Thymus (tissue), 11 donors: ENCODE measurements around the gene KRTAP5-8. TPM values are rescaled to one million over a fixed set of nuclear protein-coding genes. Genes with fewer than 3 reads are reported as not detected.

Experiments used
- DNase-seq, 9 donors: peaks; one replicate each; pipeline ENCODE4 v3.0.0-alpha.2; 2013; ENCODE audit warnings: low spot score in 9 of 9, low read depth in 6 of 9, missing footprints in 1 of 9
- H3K27ac ChIP-seq, 2 donors: one replicate each; pipeline ENCODE4 v1.5.1; 2013; ENCODE audit warnings: control low read depth in 1 of 2, low read depth in 1 of 2, low read length in 1 of 2, mild to moderate bottlenecking in 1 of 2, moderate library complexity in 1 of 2
- H3K27me3 ChIP-seq, 2 donors: one replicate each; pipeline ENCODE4 v1.5.1; 2013; ENCODE audit warnings: low read length in 1 of 2; ENCODE audit not compliant: control insufficient read depth in 2 of 2, insufficient read depth in 1 of 2
- H3K36me3 ChIP-seq, 2 donors: one replicate each; pipeline ENCODE4 v1.5.1; 2013; ENCODE audit warnings: low read length in 1 of 2, mild to moderate bottlenecking in 1 of 2, moderate library complexity in 1 of 2; ENCODE audit not compliant: control insufficient read depth in 2 of 2, insufficient read depth in 2 of 2
- H3K4me1 ChIP-seq, 2 donors: one replicate each; pipeline ENCODE4 v1.5.1; 2013; ENCODE audit warnings: low read length in 2 of 2; ENCODE audit not compliant: control insufficient read depth in 2 of 2, insufficient read depth in 2 of 2
- H3K4me3 ChIP-seq, 2 donors: one replicate each; pipeline ENCODE4 v1.5.1; 2013; ENCODE audit warnings: low read length in 2 of 2, control low read depth in 1 of 2, mild to moderate bottlenecking in 1 of 2
- H3K9me3 ChIP-seq, 2 donors: one replicate each; pipeline ENCODE4 v1.5.1; 2013; ENCODE audit warnings: low read length in 1 of 2, mild to moderate bottlenecking in 1 of 2; ENCODE audit not compliant: control insufficient read depth in 2 of 2, insufficient read depth in 1 of 2
- WGBS: extraction: QIAGEN DNeasy Blood & Tissue Kit; methylation state at CpG from one replicate; pipeline ENCODE4 v1.1.7; 2013; 5-methylcytosine and 5-hydroxymethylcytosine counted together
- polyA plus RNA-seq: library from polyadenylated mRNA; stranded (reverse); fragments of 200-250 nt; gene quantifications from one replicate; pipeline ENCODE4 v1.2.3, GENCODE V29; 2013
- total RNA-seq: library from RNA; stranded (reverse); fragments of 120-200 nt; gene quantifications from one replicate; pipeline ENCODE4 v1.2.4, GENCODE V29; 2013
- donor health status: healthy.

The KRTAP5-8 gene
- total and polyA plus RNA-seq, 2 donors = 0.25 TPM; not detected in 1

- Histone ChIP-seq H3K36me3 (peaks cover 22 to 51% of the 10 kb centered on the region in 2 donors), H3K9me3 (peaks cover 2 to 4% of the 10 kb centered on the region in 2 donors), H3K27me3 (no peaks in the 10 kb centered on the region), H3K4me1 (peaks cover 6 to 22% of the 10 kb centered on the region in 2 donors), H3K4me3 (no peak overlapping the region), H3K27ac (no peak overlapping the region)
- DNase-seq = no peak
- 97% methylated on average over 15 of the region's 15 CpGs for WGBS
These were observed 34.9 kb upstream of the KRTAP5-8 start for GRCh38 chr11:71502871-71503435.

- Histone ChIP-seq H3K27ac (no peak overlapping the region), H3K9me3 (peaks cover 2 to 3% of the 10 kb centered on the region in 2 donors), H3K4me1 (peaks cover 0 to 13% of the 10 kb centered on the region in 2 donors), H3K27me3 (no peaks in the 10 kb centered on the region), H3K4me3 (no peak overlapping the region), H3K36me3 (peaks cover 11 to 36% of the 10 kb centered on the region in 2 donors)
- DNase-seq = no peak
- WGBS = 86% methylated on average over 10 of the region's 10 CpGs
These were observed 33.3 kb upstream of the KRTAP5-8 start for GRCh38 chr11:71504531-71504930.

GRCh38 chr11:71505001-71505400 lies 32.8 kb upstream of the KRTAP5-8 start:
- Histone ChIP-seq H3K4me3 (no peak overlapping the region), H3K9me3 (peaks cover under 1 to 2% of the 10 kb centered on the region in 2 donors), H3K4me1 (peaks cover 0 to 8% of the 10 kb centered on the region in 2 donors), H3K36me3 (peaks cover 8 to 31% of the 10 kb centered on the region in 2 donors), H3K27me3 (no peaks in the 10 kb centered on the region), H3K27ac (no peak overlapping the region)
- DNase-seq = no peak
- 92% methylated on average over 2 of the region's 2 CpGs for WGBS

- H3K9me3 ChIP-seq = peaks cover 2 to 8% of the 10 kb centered on the region in 2 donors
- 86% methylated on average over 9 of the region's 9 CpGs for WGBS
- H3K4me1 ChIP-seq = peaks cover 0 to 8% of the 10 kb centered on the region in 2 donors
- DNase-seq = no peak
- H3K36me3 ChIP-seq = peaks cover 3 to 24% of the 10 kb centered on the region in 2 donors
- no peak overlapping the region for H3K27ac ChIP-seq
- H3K27me3 ChIP-seq = no peaks in the 10 kb centered on the region
- H3K4me3 ChIP-seq = no peak overlapping the region
These were observed 32.0 kb upstream of the KRTAP5-8 start for GRCh38 chr11:71505781-71506180.

GRCh38 chr11:71507102-71507501 lies 30.7 kb upstream of the KRTAP5-8 start:
- Histone ChIP-seq H3K4me3 (no peak overlapping the region), H3K27ac (no peak overlapping the region), H3K4me1 (peaks cover 0 to 8% of the 10 kb centered on the region in 2 donors), H3K9me3 (peaks cover 2 to 10% of the 10 kb centered on the region in 2 donors), H3K27me3 (no peaks in the 10 kb centered on the region), H3K36me3 (peaks cover 0 to 10% of the 10 kb centered on the region in 2 donors)
- WGBS = 90% methylated on average over 5 of the region's 5 CpGs
- no peak for DNase-seq

- no peaks in the 10 kb centered on the region for H3K4me1 ChIP-seq
- H3K27ac ChIP-seq = no peak overlapping the region
- no peak for DNase-seq
- H3K36me3 ChIP-seq = no peaks in the 10 kb centered on the region
- no peaks in the 10 kb centered on the region for H3K9me3 ChIP-seq
- H3K27me3 ChIP-seq = no peaks in the 10 kb centered on the region
- 96% methylated on average over 55 of the region's 55 CpGs for WGBS
- no peak overlapping the region for H3K4me3 ChIP-seq
These were observed 19.0 kb upstream of the KRTAP5-8 start for GRCh38 chr11:71518506-71519471.

GRCh38 chr11:71519546-71519945 lies 18.3 kb upstream of the KRTAP5-8 start:
- Histone ChIP-seq H3K27ac (no peak overlapping the region), H3K9me3 (no peaks in the 10 kb centered on the region), H3K4me1 (no peaks in the 10 kb centered on the region), H3K27me3 (no peaks in the 10 kb centered on the region), H3K4me3 (no peak overlapping the region), H3K36me3 (no peaks in the 10 kb centered on the region)
- no peak for DNase-seq
- 94% methylated on average over 10 of the region's 10 CpGs for WGBS

- WGBS = 66% methylated on average over 3 of the region's 3 CpGs
- no peaks in the 10 kb centered on the region for H3K4me1 ChIP-seq
- no peak overlapping the region for H3K27ac ChIP-seq
- no peaks in the 10 kb centered on the region for H3K27me3 ChIP-seq
- H3K9me3 ChIP-seq = no peaks in the 10 kb centered on the region
- no peak for DNase-seq
- H3K36me3 ChIP-seq = no peaks in the 10 kb centered on the region
- H3K4me3 ChIP-seq = no peak overlapping the region
These were observed 12.5 kb upstream of the KRTAP5-8 start for GRCh38 chr11:71525188-71525937.
